ENCODE data around the gene OTOP3. TPM values are rescaled to one million over a fixed set of nuclear protein-coding genes. Genes with fewer than 3 reads are reported as not detected.

Gene OTOP3
- total and polyA plus RNA-seq, 2 of the 4 experiments (the other 2 are of a cell fraction), result not detected

DNA sequence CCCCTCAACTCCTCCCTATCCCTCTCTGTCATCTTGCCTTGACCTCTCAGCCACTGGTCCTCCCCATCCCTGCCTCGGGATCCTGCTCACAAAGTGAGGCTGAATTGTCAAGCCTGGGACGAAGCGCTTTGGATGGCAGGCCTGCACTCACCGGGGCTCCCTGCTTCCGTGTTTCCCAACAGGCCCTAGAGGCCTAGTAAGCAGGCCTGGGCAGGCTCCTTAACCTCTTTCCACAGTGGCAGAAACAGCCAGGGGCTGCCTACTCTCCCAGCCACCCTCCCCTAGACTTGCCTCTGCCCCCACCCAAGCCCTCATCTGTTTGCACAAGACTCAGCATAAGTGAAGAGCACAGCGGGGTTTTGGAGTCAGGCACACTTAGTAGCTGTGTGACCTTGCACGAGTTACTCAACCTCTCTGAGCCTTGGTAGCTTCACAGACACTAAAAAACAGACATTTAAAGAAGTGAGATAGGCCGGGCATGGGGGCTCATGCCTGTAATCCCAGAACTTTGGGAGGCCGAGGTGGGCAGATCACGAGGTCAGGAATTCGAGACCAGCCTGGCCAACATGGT is 37.2 kb upstream of the OTOP3 start:
- 69% methylated on average over 3 of the region's 11 CpGs; no CpG with 5 or more reads in 1 of the 2 experiments for WGBS, 2 experiments (ENCODE audit: extremely low coverage in 2 of 2, insufficient read length in 1 of 2)
- no peak overlapping the region for H3K14ac ChIP-seq (replicated peaks; ENCODE audit: low read depth, low read length)
- POLR2A ChIA-PET (ENCODE audit: unreplicated experiment), result no interaction called here

More for the DNA sequence above, 37.2 kb upstream of the OTOP3 start:
- no peak overlapping the region for H2BK20ac ChIP-seq (ENCODE audit: low read depth, low read length)
- no peak overlapping the region for H3K27ac ChIP-seq (ENCODE audit: insufficient read depth, low read length)
- no peak overlapping the region for H3K18ac ChIP-seq (ENCODE audit: low read depth, low read length)
- H4K91ac ChIP-seq (ENCODE audit: insufficient read depth, low read depth, low read length), result no peak overlapping the region
- intact Hi-C loops (cut with micrococcal nuclease), result no loop called here
- no peak overlapping the region for H4K5ac ChIP-seq (ENCODE audit: low read depth, low read length)
- no peaks in the 10 kb centered on the region for H3K79me1 ChIP-seq (ENCODE audit: low read depth in 1 of 2, low read length in 2 of 2)
- H3K4me1 ChIP-seq (ENCODE audit: control insufficient read depth, insufficient read depth, low read length), result no peaks in the 10 kb centered on the region
- H2BK15ac ChIP-seq (ENCODE audit: low read depth, low read length), result no peak overlapping the region
- no peaks in the 10 kb centered on the region for H3K9me3 ChIP-seq (ENCODE audit: control insufficient read depth, insufficient read depth, low read length)
- CTCF ChIA-PET, result no interaction called here
- no peak overlapping the region for H2BK120ac ChIP-seq (ENCODE audit: low read depth, low read length)
- no peak overlapping the region for H3K9ac ChIP-seq (ENCODE audit: low read depth, low read length)
- H3K36me3 ChIP-seq (ENCODE audit: control insufficient read depth, insufficient read depth, low read length), result no peaks in the 10 kb centered on the region
- no peaks in the 10 kb centered on the region for H3K9me1 ChIP-seq (ENCODE audit: insufficient read depth, low read length)
- H4K8ac ChIP-seq (ENCODE audit: low read depth in 2 of 2, low read length in 2 of 2), result no peak overlapping the region
- H3K4ac ChIP-seq (ENCODE audit: low read depth, low read length), result no peak overlapping the region
- H4K20me1 ChIP-seq (ENCODE audit: insufficient read depth, low read length), result no peaks in the 10 kb centered on the region
- H2BK5ac ChIP-seq (ENCODE audit: low read depth, low read length, poor library complexity, severe bottlenecking), result no peak overlapping the region
- in situ Hi-C loops (cut with MboI; ENCODE audit: low sequenced_read_pairs), result no loop called here
- H3K27me3 ChIP-seq (ENCODE audit: control insufficient read depth, insufficient read depth, low read length), result peaks cover 59% of the 10 kb centered on the region
- TF ChIP-seq CEBPB (IDR thresholded peaks at IDR 0.05; ENCODE audit: low read depth, low read length) (no peak), RFX5 (IDR thresholded peaks at IDR 0.05; ENCODE audit: low read depth, low read length) (no peak), NFE2L2 (IDR thresholded peaks at IDR 0.05; ENCODE audit: low read depth, low read length) (no peak), BHLHE40 (IDR thresholded peaks at IDR 0.05; ENCODE audit: low read depth, low read length) (no peak), CHD1 (IDR thresholded peaks at IDR 0.05; ENCODE audit: low read depth, low read length) (no peak), MAZ (IDR thresholded peaks at IDR 0.05; ENCODE audit: borderline replicate concordance, low read depth, low read length) (no peak)
- H3K4me2 ChIP-seq (ENCODE audit: low read depth, low read length), result no peak overlapping the region
- no peak overlapping the region for H2AK5ac ChIP-seq (ENCODE audit: low read depth, low read length)
- BruUV-seq (replicated peaks), result no TSS peak
- no peak overlapping the region for H2AK9ac ChIP-seq (replicated peaks; ENCODE audit: low read depth, low read length, poor library complexity)
- H3K4me3 ChIP-seq (ENCODE audit: insufficient read depth, low read depth, low read length), result no peak overlapping the region
- no peak for ATAC-seq (ENCODE audit: low read depth)
- no peak for DNase-seq
- dilution Hi-C loops (cut with HindIII; ENCODE audit: low sequenced_read_pairs, unreplicated experiment), result no loop called here
- H3K23ac ChIP-seq (ENCODE audit: low read depth, low read length), result no peak overlapping the region
- no peak overlapping the region for H3K56ac ChIP-seq (ENCODE audit: extremely low read depth, insufficient read depth, low read length)
- no peak overlapping the region for H2AFZ ChIP-seq (replicated peaks; ENCODE audit: low read length, poor library complexity)
